Astrocyte of the cerebellum (primary cell): Measurements from ENCODE around the gene RPS14.
"Not testable (repeated sequence)": the region's sequence is repeated elsewhere in the genome, so short reads cannot be mapped to it uniquely, and the experiment has no call there.

Source experiments
- DNase-seq: peaks from one replicate; pipeline ENCODE4 v3.0.0-alpha.2; 2011; ENCODE audit warnings: low read depth
- H3K4me3 ChIP-seq: 2 replicates; pipeline ENCODE4 v1.5.1; 2011; ENCODE audit warnings: mild to moderate bottlenecking, low read depth, low read length, moderate library complexity
- in situ Hi-C: cut with HindIII; loops from 2 replicates; pipeline ENCODE4 v1.10.0; 2017; ENCODE audit warnings: low sequenced_read_pairs
- TF ChIP-seq, protein P1 (sequence below): IDR thresholded peaks from 2 replicates; pipeline ENCODE4 v1.5.1; 2012; ENCODE audit warnings: low read length, low read depth, moderate library complexity, mild to moderate bottlenecking; ENCODE audit errors: missing control alignments

The RPS14 gene

GRCh38 chr5:150431048-150431447, 18.5 kb downstream of the RPS14 start:
- no peak overlapping the region for H3K4me3 ChIP-seq
- in situ Hi-C loops: no loop called here
- TF ChIP-seq, protein P1, sequence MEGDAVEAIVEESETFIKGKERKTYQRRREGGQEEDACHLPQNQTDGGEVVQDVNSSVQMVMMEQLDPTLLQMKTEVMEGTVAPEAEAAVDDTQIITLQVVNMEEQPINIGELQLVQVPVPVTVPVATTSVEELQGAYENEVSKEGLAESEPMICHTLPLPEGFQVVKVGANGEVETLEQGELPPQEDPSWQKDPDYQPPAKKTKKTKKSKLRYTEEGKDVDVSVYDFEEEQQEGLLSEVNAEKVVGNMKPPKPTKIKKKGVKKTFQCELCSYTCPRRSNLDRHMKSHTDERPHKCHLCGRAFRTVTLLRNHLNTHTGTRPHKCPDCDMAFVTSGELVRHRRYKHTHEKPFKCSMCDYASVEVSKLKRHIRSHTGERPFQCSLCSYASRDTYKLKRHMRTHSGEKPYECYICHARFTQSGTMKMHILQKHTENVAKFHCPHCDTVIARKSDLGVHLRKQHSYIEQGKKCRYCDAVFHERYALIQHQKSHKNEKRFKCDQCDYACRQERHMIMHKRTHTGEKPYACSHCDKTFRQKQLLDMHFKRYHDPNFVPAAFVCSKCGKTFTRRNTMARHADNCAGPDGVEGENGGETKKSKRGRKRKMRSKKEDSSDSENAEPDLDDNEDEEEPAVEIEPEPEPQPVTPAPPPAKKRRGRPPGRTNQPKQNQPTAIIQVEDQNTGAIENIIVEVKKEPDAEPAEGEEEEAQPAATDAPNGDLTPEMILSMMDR: no peak
- no peak for DNase-seq

DNA sequence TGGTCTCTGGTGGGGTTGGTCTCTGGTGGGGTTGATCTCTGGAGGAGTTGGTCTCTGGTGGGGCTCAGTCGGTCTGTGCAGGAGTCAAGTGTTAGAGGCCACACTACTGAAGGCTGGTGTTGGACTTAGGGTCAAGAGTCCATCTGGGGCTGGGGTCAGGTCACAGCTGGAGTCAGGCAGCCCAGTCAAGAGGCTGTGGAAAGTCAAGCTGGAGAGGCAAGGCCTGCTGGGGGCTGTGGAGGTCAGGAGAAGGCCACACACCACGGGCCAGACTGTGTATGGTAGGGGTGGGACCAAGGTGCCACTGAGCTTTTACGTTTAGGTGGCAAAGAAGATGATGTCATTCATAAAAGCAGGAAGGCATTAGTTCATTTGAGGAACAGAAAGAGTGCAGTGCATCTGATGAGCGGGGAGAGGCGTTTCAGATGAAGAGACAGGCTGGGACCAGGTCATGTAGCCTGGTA, 20.1 kb downstream of the RPS14 start:
- no peak for DNase-seq
- H3K4me3 ChIP-seq: no peak overlapping the region
- TF ChIP-seq, protein P1: no peak
- in situ Hi-C loops: no loop called here

- TF ChIP-seq, protein P1: no peak
- in situ Hi-C loops: no loop called here
- no peak overlapping the region for H3K4me3 ChIP-seq
- DNase-seq: no peak
These were observed 20.6 kb downstream of the RPS14 start for GRCh38 chr5:150428978-150429377.

DNA sequence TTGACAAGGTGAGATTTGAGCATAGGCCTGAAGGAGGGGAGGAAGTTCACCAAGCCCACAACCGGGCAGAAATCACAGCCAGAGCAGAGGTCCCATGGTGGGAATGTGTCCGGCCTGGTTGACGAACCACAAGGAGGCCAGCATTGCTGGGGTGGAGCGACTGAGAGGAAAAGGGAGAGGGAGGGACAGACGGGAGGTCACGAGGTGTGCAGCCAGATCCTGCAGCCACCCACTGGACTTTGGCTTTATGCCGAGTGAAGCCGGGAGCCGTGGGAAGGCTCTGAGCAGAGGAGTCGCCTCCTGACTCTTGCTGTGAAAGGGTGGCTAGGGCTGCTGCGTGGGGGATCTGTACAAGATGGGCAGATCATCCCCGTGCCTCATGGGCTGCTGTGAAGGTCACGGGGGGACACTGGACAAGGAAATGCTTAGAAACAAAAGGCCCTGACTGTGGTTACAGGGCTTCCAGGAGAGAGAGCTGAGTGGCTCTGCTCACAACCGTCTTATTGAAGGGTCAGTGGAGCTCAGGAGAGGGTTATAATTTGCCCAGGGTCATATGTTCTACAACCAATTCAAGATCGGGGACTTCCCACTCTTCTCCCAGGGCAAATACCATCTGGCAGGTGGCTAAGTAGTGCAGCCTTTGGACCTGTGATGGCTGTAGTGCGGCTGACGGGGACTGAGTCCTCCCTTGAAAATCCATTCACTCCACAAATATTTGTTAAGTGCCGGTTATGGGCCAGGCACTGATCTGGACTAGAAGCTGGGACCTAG, 21.2 kb downstream of the RPS14 start:
- H3K4me3 ChIP-seq: no peak overlapping the region
- TF ChIP-seq, protein P1: no peak
- DNase-seq: no peak
- in situ Hi-C loops: no loop called here

GRCh38 chr5:150426165-150426564, 23.4 kb downstream of the RPS14 start:
- H3K4me3 ChIP-seq, DNase-seq, in situ Hi-C loops: not testable (repeated sequence)

- H3K4me3 ChIP-seq: no peak overlapping the region
- TF ChIP-seq, protein P1: no peak
- DNase-seq: no peak
- in situ Hi-C loops: loop anchor here (5.0 kb wide), 1 partner anchor 35 kb away; no protein-coding TSS in a partner anchor
These were observed 26.8 kb downstream of the RPS14 start for GRCh38 chr5:150422758-150423157.

- no peak overlapping the region for H3K4me3 ChIP-seq
- no peak for DNase-seq
- TF ChIP-seq, protein P1: no peak
- in situ Hi-C loops: loop anchor here (5.0 kb wide), 1 partner anchor 35 kb away; no protein-coding TSS in a partner anchor
These were observed 27.5 kb downstream of the RPS14 start for GRCh38 chr5:150422075-150422474.
